ENCODE data around the gene TRAK2.

DNA sequence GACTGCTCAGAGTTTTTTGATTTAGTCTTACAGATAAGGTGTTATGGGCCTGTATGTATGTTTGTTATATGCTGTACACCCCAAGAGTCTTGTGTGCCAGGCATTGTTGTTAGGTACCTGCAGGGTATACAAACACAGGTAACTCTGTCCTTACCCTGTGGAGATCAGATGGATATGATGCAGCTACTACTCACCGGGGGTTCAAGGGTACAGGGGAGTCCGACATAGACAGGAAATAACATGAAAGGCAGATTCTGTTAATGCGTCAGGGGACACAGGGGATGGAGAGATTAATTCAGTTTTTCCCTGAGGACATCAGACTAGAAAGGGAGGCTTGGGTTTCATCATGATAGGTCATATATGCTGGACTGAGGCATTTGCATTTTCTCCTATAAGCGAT is 31.3 kb downstream of the TRAK2 start:
- TF ChIP-seq POLR2G (IDR thresholded peaks at IDR 0.05; ENCODE audit: low read depth, low read length) (no peak), CHD2 (IDR thresholded peaks at IDR 0.05; ENCODE audit: low read depth, low read length) (no peak), ZNF331 (CRISPR knock-in tag; IDR thresholded peaks at IDR 0.05) (no peak), CC2D1A (CRISPR knock-in tag; IDR thresholded peaks at IDR 0.05) (no peak)
- TF ChIP-seq, protein P1, sequence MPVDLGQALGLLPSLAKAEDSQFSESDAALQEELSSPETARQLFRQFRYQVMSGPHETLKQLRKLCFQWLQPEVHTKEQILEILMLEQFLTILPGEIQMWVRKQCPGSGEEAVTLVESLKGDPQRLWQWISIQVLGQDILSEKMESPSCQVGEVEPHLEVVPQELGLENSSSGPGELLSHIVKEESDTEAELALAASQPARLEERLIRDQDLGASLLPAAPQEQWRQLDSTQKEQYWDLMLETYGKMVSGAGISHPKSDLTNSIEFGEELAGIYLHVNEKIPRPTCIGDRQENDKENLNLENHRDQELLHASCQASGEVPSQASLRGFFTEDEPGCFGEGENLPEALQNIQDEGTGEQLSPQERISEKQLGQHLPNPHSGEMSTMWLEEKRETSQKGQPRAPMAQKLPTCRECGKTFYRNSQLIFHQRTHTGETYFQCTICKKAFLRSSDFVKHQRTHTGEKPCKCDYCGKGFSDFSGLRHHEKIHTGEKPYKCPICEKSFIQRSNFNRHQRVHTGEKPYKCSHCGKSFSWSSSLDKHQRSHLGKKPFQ (CRISPR knock-in tag; IDR thresholded peaks at IDR 0.05; ENCODE audit: insufficient replicate concordance), result no peak
- TF ChIP-seq, protein P2, sequence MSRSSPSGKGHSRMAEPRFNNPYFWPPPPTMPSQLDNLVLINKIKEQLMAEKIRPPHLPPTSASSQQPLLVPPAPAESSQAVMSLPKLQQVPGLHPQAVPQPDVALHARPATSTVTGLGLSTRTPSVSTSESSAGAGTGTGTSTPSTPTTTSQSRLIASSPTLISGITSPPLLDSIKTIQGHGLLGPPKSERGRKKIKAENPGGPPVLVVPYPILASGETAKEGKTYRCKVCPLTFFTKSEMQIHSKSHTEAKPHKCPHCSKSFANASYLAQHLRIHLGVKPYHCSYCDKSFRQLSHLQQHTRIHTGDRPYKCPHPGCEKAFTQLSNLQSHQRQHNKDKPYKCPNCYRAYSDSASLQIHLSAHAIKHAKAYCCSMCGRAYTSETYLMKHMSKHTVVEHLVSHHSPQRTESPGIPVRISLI (CRISPR knock-in tag; IDR thresholded peaks at IDR 0.05; ENCODE audit: borderline replicate concordance), result no peak
- TF ChIP-seq, protein P3, sequence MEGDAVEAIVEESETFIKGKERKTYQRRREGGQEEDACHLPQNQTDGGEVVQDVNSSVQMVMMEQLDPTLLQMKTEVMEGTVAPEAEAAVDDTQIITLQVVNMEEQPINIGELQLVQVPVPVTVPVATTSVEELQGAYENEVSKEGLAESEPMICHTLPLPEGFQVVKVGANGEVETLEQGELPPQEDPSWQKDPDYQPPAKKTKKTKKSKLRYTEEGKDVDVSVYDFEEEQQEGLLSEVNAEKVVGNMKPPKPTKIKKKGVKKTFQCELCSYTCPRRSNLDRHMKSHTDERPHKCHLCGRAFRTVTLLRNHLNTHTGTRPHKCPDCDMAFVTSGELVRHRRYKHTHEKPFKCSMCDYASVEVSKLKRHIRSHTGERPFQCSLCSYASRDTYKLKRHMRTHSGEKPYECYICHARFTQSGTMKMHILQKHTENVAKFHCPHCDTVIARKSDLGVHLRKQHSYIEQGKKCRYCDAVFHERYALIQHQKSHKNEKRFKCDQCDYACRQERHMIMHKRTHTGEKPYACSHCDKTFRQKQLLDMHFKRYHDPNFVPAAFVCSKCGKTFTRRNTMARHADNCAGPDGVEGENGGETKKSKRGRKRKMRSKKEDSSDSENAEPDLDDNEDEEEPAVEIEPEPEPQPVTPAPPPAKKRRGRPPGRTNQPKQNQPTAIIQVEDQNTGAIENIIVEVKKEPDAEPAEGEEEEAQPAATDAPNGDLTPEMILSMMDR (CRISPR knock-in tag; IDR thresholded peaks at IDR 0.05), result no peak

Data from HepG2 (cell line).